CD4-positive, alpha-beta T cell treated with Interleukin-17A for 4 hours (primary cell): ENCODE measurements around the gene PGBD1.

Source experiments
- DNase-seq: peaks from one replicate; pipeline ENCODE4 v3.0.0-alpha.2; 2020; ENCODE audit warnings: mixed read lengths

The PGBD1 gene

DNA sequence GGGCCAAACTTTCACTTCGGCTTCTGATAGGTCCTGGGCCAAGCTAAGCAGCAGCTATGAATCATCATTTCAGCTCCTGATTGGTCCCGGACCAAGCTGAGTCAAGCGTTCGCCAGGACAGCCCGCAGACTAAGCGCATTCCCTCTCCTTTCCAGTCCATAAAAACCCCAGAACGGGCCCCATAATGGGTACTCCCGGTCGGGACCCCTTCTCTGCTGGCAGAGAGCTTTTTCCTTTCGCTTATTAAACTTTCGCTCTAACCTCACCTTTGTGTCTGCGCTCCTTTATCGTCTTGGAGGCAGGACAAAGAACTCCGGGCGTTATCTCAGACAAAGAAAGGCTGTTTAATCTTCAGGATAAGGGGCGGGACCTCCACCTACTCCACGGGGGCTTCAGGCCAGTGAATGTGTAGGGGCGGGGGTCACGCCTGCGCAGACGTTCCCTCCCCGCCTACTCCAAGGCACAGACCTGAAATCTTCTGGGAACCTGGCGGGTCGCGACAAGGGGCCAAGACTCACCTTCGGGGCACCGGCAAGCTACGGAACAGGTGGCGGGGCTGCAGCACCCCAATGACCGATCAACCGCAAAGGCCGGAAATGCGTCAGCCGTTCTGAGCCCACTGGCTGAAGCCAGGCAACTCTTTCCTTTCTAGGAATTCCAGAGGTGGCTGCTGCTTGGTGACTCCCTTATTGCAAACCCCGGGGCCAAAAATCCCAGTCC is 54.4 kb downstream of the PGBD1 start, which contains the start of gene ZSCAN31:
ZSCAN31 (minus strand) TSS at position 585 of the 720 bp plus-strand sequence. CDS start 6,465 bp downstream, outside the sequence.
- DNase-seq = peak; percentile 84

DNA sequence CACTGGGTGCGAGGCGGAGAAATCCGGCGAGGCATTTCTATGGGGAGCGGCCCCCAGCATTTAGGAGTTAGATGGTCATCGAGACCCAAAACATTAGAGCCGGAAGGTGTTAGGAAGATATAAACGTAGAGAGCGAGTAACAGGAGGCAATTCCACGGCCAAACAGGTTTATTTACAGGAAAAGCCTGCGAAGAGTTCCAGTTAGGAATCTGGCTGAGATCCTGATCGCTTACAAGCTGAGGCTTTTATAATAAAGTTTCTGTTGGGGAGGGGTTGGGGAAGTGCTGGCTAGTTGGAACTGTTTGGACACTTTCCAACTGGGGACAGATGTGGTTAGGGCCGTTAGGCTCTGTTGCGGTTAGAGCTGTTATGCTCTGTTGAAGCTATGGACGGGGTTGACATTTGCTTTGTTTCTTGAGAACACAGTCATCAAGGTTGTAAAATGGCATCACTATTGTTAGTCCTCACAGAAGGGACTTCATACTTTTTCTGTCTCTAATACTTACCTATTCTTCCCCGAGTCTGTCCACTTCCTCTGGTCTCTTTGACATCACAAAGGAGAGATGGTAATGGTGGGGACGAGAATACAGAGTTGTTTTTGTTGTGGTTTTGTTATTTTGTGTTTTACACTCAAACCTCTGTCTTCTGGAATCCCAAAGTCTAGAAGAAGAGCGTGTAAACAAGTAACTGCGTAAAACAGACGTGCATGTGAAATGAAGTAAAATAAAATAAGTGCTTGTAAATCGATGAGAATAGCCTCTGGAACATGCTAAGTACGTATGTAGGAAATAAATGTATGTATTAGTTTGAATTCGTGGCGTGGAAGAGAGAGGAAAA is 55.1 kb downstream of the PGBD1 start:
- peak; percentile 34 for DNase-seq

DNA sequence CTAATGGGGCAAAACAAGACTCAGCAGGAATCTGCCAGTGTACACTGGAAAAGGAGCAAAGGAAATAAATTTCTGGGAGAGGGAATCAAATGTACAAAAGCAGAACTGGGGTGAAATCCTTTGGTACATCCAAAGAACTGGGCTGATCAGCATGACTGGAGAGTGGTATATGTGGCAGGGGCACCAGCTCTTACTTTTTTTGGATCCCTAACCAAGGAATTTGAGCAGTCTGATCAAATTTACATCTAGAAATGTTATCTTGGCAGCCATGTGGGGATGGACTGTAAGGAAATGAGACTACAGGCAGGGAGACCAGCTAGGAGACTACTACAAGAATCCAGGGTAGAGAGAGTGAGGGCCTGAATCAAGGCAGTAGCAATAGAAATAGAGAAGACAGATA is 55.7 kb downstream of the PGBD1 start:
- DNase-seq = no peak

DNA sequence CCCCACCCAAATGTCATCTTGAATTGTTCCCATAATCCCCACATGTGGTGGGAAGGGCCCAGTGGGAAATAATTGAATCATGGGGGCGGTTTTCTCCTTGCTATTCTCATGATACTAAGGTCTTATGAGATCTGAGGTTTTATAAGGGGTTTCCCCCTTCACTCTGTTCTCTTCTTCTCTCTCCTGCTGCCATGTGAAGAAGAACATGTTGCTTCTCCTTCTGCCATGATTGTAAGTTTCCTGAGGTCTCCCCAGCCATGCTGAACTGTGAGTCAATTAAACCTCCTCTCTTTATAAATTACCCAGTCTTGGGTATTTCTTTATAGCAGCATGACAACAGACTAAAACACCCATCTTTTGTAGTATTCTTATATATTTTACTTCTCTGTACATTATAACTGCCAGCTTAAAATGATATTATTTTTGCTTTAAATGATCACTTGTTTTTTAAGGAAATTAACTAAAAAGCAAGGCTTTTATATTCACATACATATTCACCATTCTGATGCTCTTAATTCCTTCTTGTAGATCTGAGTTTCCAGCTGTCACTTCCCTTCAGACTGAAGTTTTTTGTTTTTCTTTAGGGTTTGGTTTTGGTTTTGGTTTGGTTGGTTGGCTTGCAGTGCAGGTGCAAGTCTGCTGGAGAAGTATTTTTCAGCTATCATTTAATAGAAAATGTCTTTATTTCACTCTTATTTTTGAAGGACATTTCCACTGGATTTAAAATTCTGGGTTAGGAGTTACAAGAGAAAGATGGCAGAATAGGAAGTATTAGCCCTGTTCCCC is 59.1 kb downstream of the PGBD1 start:
- DNase-seq = no peak

DNA sequence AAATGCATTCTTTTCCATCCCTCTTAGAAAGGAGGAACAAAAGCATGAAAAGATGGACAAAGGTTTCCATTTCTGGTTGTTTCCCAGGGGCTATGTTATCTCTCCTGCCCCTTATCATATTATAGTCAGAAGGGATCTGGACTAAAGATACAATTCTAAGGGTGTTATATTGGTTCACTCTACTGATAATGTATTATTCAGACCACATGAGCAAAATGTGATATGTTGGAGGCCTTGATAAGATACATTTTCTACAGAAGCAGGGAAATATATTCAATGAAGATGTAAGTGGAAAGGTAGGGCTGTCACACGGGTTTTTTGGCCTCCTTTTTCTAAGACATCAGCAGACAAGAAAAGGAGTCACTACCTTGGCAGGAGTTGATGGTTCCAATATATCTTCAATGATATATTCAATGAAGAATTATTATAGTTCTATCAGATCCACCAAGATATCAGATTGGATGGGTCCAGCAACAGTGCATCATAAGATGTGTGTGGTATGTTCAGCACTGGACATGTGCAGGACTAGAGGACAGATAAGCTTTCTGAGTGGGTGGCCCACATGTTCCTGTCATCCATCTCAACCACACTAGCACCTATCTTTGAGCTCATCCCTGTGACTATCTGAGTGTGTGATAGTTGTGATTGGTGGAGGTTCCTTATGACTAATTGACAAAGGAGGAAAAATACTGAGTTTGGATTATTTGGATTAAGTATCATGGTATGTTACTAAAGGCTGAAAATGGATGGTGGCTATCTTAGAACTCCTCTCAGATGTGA is 62.7 kb downstream of the PGBD1 start:
- no peak for DNase-seq

DNA sequence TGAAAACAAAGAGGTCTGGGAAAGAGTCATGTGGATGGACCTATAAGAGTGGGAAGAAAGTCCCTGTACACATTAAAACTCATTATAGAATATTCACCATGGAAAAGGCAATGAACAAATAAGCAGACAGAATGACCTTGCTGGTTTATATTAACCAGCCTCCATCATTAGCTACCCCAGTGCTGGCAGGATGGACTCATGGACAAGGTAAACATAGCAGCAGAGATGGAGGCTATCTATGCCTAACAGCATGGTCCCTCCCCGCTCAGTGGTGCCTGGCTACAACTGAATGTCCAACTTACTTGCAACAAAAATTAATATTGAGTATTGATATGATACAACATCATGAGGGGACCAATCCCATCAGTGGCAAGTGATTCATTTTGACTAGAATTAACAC is 63.8 kb downstream of the PGBD1 start:
- no peak for DNase-seq

DNA sequence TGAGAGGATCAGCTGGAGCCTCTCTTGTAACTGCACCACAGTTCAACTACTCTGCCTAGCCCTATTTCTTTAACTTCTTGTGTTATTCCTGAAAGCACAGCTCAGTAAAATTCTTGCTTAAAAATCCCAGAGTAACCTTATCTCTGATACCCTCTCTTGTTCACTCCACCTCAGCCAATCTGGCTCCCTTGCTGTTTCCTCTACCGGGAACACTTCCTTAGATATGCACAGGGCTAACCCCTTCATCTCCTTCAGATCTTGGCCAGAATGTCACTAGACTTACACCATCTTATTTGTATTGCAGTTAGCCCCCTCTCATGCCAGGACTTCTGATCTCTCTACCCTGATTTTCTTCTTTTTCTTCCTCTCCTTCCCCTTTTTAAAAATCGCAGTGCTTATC is 65.7 kb downstream of the PGBD1 start:
- no peak for DNase-seq

DNA sequence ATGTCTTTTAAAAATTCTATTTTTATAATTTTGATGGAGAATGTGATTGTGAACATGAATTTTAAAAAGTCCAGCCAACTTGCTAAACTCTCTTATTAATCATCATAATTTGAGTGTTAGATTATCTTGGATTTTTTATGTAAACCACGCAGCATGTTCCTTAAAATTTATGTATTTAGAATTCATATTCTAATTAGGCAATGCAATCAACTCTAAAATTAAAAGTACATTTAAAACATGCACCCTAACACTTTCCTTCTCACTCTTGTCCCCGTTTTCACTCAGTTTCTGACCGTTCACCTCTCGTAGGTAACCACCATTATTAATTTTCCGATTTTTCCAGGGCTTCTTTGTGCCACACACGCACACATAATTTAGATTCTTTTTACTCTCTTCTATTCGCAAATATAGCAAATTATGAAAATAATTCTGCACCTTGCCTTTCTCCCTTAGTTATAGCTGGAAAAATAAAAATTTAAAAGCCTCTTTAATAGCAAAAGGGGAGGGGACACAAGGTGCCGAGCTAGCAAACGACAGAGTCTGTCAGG is 68.0 kb downstream of the PGBD1 start:
- no peak for DNase-seq

DNA sequence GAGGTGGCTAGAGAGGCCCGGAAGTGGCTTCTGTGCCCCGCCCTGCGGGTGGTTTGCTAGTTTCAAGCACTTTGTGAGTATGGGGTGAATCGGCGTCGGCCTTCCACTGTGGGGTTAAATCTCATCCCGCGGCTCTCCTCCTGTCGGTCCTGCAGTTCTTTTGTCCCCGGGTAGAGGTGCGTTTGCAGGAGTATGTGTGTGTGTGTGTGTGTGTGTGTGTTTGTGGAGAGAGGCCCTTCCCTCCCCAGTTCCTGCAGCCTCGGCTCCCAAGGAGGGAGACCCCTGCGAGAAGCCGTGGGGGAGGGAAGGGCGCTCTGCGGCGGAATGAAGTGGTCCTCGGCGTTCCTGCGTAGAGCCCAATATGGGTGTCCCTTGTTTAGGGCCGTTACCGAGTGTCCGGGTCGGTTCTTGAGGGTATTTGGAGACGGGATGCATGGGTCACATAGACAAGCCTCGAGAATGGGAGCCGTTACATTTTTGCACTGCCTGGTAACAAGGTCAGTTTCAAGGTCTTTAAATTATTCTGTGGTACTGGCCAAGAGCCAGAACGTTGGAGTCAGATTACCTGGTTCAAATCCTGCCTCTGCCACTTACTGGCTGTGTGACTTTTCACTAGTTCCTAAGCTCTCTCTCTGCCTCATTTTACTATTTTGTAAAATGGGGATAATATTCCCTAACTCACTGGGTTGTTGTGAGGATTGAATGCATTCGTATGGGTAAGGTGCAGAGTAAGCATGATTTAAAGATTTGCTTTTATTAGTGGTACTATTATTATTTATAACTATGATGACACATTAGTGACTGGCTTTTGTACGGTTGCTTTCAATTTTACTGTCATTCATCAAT is 68.7 kb downstream of the PGBD1 start, which contains the start of gene ZKSCAN3:
ZKSCAN3 (plus strand) TSS at position 56 of the 846 bp plus-strand sequence. CDS start 9,640 bp downstream, outside the sequence.
- peak; percentile 88 for DNase-seq

DNA sequence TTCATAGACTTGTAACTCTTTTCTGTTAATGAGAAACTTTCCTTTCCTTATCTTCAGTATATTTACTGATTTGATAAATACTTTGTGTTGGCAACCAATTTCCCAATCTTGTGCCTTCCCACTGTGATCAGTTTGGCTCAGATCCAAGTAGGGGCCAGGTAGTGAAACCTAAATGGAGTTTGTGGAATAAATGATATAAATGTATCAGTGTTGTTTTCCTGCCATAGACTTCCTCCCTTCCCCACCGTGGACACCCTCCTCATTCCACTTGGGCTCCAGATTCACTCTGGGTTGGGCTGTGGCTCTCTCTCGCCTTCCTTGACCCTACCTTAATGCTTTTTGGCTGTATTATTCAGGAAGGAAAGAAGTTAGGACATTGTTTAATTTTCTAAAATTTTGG is 69.7 kb downstream of the PGBD1 start:
- DNase-seq = no peak

DNA sequence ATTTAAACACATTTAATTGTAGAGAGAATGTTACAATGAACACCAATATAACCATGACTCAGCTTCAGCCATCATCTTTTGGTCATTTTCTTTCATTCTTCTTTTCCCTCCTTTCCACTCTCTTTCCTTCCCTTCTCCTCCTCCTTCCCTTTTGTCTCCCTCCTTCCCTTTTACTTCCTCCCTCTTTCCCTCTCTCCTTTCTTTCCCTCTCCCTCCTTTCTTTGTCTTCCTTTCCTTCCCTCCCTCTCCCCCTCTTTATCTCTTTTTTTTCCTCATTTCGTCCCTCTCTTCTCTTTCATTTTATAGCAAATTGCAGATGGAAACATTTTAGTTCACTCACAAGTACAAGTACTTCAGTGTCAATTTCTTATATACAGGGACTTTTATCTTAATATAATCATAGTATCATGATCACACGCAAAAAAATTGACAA is 70.1 kb downstream of the PGBD1 start:
- DNase-seq = no peak
